ENCODE data around the gene MRPS15. TPM values are rescaled to one million over a fixed set of nuclear protein-coding genes. Genes with fewer than 3 reads are reported as not detected.

The MRPS15 gene
- total and polyA plus RNA-seq, 4 donors, result 41.8 to 95.0 (median 59.8) TPM

GRCh38 chr1:36481091-36481490 lies 16.9 kb upstream of the MRPS15 start:
- Histone ChIP-seq H3K9me3 (ENCODE audit: control insufficient read depth in 4 of 4, low read length in 3 of 4) (no peaks in the 10 kb centered on the region), H3K4me3 (ENCODE audit: low read depth in 1 of 3, low read length in 3 of 3) (no peak overlapping the region)

DNA sequence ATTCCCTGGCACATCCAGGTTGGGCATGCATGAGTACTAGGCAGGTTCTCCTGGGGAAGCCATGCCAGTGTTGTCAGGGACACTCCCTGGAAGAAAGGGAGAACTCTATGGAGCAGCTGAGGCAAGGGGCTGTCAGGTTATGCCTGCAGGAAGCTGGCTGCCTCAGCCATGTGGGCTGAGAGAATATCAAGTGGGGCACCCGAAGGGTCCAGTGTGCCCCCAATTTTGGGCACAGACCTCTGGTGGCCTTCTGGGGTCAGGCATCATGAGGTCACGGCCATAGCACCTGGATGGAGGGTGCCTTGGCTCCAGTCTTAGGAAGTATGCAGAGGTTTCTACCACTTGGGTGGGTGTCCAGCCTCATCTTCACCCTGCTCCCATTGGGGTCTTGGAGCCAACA lies 16.0 kb upstream of the MRPS15 start:
- H3K4me3 ChIP-seq (ENCODE audit: low read depth in 1 of 3, low read length in 3 of 3), result no peak overlapping the region
- WGBS, result 96% methylated on average over 2 of the region's 2 CpGs

More at GRCh38 chr1:36481091-36481490, 16.9 kb upstream of the MRPS15 start:
- no peak overlapping the region for H3K9ac ChIP-seq (ENCODE audit: low read depth in 1 of 2, low read length in 2 of 2)
- no peak for DNase-seq (ENCODE audit: low spot score)
- H3K27ac ChIP-seq (ENCODE audit: low read depth in 1 of 2, low read length in 2 of 2), result no peak overlapping the region
- H3K27me3 ChIP-seq (ENCODE audit: control insufficient read depth in 4 of 4, insufficient read depth in 4 of 4, low read length in 3 of 4), result no peaks in the 10 kb centered on the region
- 89% methylated on average over 6 of the region's 6 CpGs for WGBS
- no peak for TF ChIP-seq SP1 (IDR thresholded peaks at IDR 0.05)
- H3K36me3 ChIP-seq (ENCODE audit: control insufficient read depth in 4 of 4, insufficient read depth in 3 of 4, low read depth in 1 of 4, low read length in 3 of 4), result no peaks in the 10 kb centered on the region
- peaks cover 0 to 2% (median under 1%) of the 10 kb centered on the region in 4 donors for H3K4me1 ChIP-seq (ENCODE audit: control insufficient read depth in 4 of 4, insufficient read depth in 4 of 4, low read length in 3 of 4)

More for the DNA sequence above, 16.0 kb upstream of the MRPS15 start:
- no peak for DNase-seq (ENCODE audit: low spot score)
- H3K27ac ChIP-seq (ENCODE audit: low read depth in 1 of 2, low read length in 2 of 2), result no peak overlapping the region
- H3K9ac ChIP-seq (ENCODE audit: low read depth in 1 of 2, low read length in 2 of 2), result no peak overlapping the region
- H3K36me3 ChIP-seq (ENCODE audit: control insufficient read depth in 4 of 4, insufficient read depth in 3 of 4, low read depth in 1 of 4, low read length in 3 of 4), result no peaks in the 10 kb centered on the region
- no peaks in the 10 kb centered on the region for H3K9me3 ChIP-seq (ENCODE audit: control insufficient read depth in 4 of 4, low read length in 3 of 4)
- H3K4me1 ChIP-seq (ENCODE audit: control insufficient read depth in 4 of 4, insufficient read depth in 4 of 4, low read length in 3 of 4), result no peaks in the 10 kb centered on the region
- TF ChIP-seq HNF4A (conservative IDR thresholded peaks at IDR 0.05), result no peak
- no peak for TF ChIP-seq SP1 (IDR thresholded peaks at IDR 0.05)
- no peak for TF ChIP-seq JUND (IDR thresholded peaks at IDR 0.05)
- TF ChIP-seq RXRA (IDR thresholded peaks at IDR 0.05), result no peak
- TF ChIP-seq, protein P1, sequence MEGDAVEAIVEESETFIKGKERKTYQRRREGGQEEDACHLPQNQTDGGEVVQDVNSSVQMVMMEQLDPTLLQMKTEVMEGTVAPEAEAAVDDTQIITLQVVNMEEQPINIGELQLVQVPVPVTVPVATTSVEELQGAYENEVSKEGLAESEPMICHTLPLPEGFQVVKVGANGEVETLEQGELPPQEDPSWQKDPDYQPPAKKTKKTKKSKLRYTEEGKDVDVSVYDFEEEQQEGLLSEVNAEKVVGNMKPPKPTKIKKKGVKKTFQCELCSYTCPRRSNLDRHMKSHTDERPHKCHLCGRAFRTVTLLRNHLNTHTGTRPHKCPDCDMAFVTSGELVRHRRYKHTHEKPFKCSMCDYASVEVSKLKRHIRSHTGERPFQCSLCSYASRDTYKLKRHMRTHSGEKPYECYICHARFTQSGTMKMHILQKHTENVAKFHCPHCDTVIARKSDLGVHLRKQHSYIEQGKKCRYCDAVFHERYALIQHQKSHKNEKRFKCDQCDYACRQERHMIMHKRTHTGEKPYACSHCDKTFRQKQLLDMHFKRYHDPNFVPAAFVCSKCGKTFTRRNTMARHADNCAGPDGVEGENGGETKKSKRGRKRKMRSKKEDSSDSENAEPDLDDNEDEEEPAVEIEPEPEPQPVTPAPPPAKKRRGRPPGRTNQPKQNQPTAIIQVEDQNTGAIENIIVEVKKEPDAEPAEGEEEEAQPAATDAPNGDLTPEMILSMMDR (IDR thresholded peaks at IDR 0.05; ENCODE audit: low read depth, low read length, missing input control), result no peak
- TF ChIP-seq FOXA1 (IDR thresholded peaks at IDR 0.05), result no peak
- no peak for TF ChIP-seq HNF4G (IDR thresholded peaks at IDR 0.05)
- TF ChIP-seq ATF3 (IDR thresholded peaks at IDR 0.05), result no peak
- TF ChIP-seq NR2F2 (IDR thresholded peaks at IDR 0.05), result no peak
- TF ChIP-seq FOXA2 (IDR thresholded peaks at IDR 0.05), result no peak
- no peak for TF ChIP-seq YY1 (IDR thresholded peaks at IDR 0.05)
- TF ChIP-seq TAF1 (conservative IDR thresholded peaks at IDR 0.05), result no peak
- TF ChIP-seq RAD21 (IDR thresholded peaks at IDR 0.05), result no peak
- no peak for TF ChIP-seq EGR1 (IDR thresholded peaks at IDR 0.05; ENCODE audit: low read depth in 2 of 2)
- TF ChIP-seq, protein P2, sequence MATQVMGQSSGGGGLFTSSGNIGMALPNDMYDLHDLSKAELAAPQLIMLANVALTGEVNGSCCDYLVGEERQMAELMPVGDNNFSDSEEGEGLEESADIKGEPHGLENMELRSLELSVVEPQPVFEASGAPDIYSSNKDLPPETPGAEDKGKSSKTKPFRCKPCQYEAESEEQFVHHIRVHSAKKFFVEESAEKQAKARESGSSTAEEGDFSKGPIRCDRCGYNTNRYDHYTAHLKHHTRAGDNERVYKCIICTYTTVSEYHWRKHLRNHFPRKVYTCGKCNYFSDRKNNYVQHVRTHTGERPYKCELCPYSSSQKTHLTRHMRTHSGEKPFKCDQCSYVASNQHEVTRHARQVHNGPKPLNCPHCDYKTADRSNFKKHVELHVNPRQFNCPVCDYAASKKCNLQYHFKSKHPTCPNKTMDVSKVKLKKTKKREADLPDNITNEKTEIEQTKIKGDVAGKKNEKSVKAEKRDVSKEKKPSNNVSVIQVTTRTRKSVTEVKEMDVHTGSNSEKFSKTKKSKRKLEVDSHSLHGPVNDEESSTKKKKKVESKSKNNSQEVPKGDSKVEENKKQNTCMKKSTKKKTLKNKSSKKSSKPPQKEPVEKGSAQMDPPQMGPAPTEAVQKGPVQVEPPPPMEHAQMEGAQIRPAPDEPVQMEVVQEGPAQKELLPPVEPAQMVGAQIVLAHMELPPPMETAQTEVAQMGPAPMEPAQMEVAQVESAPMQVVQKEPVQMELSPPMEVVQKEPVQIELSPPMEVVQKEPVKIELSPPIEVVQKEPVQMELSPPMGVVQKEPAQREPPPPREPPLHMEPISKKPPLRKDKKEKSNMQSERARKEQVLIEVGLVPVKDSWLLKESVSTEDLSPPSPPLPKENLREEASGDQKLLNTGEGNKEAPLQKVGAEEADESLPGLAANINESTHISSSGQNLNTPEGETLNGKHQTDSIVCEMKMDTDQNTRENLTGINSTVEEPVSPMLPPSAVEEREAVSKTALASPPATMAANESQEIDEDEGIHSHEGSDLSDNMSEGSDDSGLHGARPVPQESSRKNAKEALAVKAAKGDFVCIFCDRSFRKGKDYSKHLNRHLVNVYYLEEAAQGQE (IDR thresholded peaks at IDR 0.05), result no peak
- TF ChIP-seq, protein P3, sequence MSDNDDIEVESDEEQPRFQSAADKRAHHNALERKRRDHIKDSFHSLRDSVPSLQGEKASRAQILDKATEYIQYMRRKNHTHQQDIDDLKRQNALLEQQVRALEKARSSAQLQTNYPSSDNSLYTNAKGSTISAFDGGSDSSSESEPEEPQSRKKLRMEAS (IDR thresholded peaks at IDR 0.05), result no peak
- TF ChIP-seq, protein P4, sequence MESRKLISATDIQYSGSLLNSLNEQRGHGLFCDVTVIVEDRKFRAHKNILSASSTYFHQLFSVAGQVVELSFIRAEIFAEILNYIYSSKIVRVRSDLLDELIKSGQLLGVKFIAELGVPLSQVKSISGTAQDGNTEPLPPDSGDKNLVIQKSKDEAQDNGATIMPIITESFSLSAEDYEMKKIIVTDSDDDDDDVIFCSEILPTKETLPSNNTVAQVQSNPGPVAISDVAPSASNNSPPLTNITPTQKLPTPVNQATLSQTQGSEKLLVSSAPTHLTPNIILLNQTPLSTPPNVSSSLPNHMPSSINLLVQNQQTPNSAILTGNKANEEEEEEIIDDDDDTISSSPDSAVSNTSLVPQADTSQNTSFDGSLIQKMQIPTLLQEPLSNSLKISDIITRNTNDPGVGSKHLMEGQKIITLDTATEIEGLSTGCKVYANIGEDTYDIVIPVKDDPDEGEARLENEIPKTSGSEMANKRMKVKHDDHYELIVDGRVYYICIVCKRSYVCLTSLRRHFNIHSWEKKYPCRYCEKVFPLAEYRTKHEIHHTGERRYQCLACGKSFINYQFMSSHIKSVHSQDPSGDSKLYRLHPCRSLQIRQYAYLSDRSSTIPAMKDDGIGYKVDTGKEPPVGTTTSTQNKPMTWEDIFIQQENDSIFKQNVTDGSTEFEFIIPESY (IDR thresholded peaks at IDR 0.05), result no peak
- TF ChIP-seq GABPA (IDR thresholded peaks at IDR 0.05 in 1 of 2, conservative IDR thresholded peaks at IDR 0.05 in 1 of 2), result no peak
- H3K27me3 ChIP-seq (ENCODE audit: control insufficient read depth in 4 of 4, insufficient read depth in 4 of 4, low read length in 3 of 4), result no peaks in the 10 kb centered on the region
